H9 (cell line): ENCODE measurements around the gene CDC37L1. TPM values are rescaled to one million over a fixed set of nuclear protein-coding genes. Genes with fewer than 3 reads are reported as not detected.

Experiments
- DNase-seq: peaks from one replicate; pipeline ENCODE4 v3.0.0-alpha.2; 2017
- H2AFZ ChIP-seq: one replicate; pipeline ENCODE4 v1.6.1; 2013; ENCODE audit warnings: mild to moderate bottlenecking, low read length, control low read depth, moderate library complexity
- H2AK5ac ChIP-seq: 2 replicates; pipeline ENCODE4 v1.6.1; 2013; ENCODE audit warnings: low read length, control low read depth, mixed read lengths; ENCODE audit not compliant: insufficient read length
- H2BK120ac ChIP-seq: one replicate; pipeline ENCODE4 v1.6.1; 2013; ENCODE audit warnings: low read depth, mild to moderate bottlenecking, low read length, control low read depth, inconsistent platforms; ENCODE audit not compliant: poor library complexity, severe bottlenecking
- H2BK12ac ChIP-seq: 2 replicates; pipeline ENCODE4 v1.6.1; 2013; ENCODE audit warnings: low read length, control low read depth, mixed read lengths, low read depth; ENCODE audit not compliant: insufficient read length
- H2BK15ac ChIP-seq: 2 replicates; pipeline ENCODE4 v1.6.1; 2013; ENCODE audit warnings: low read depth, low read length, control low read depth
- H2BK20ac ChIP-seq: one replicate; pipeline ENCODE4 v1.6.1; 2013; ENCODE audit warnings: low read depth, mild to moderate bottlenecking, low read length, control low read depth, inconsistent platforms; ENCODE audit not compliant: poor library complexity, severe bottlenecking
- H2BK5ac ChIP-seq: 2 replicates; pipeline ENCODE4 v1.6.1; 2013; ENCODE audit warnings: low read length, control low read depth, mixed read lengths; ENCODE audit not compliant: insufficient read length
- H3K14ac ChIP-seq: 2 replicates; pipeline ENCODE4 v1.6.1; 2013; ENCODE audit warnings: low read length, control low read depth; ENCODE audit not compliant: insufficient read depth
- H3K18ac ChIP-seq: 2 replicates; pipeline ENCODE4 v1.6.1; 2013; ENCODE audit warnings: low read depth, mild to moderate bottlenecking, mixed read lengths, low read length, control low read depth; ENCODE audit not compliant: insufficient read length
- H3K23ac ChIP-seq: 2 replicates; pipeline ENCODE4 v1.6.1; 2013; ENCODE audit warnings: low read length, control low read depth, mixed read lengths, low read depth; ENCODE audit not compliant: insufficient read length
- H3K23me2 ChIP-seq: 2 replicates; pipeline ENCODE4 v1.6.1; 2013; ENCODE audit warnings: low read depth, mild to moderate bottlenecking, mixed read lengths, low read length, control low read depth; ENCODE audit not compliant: insufficient read length, poor library complexity, severe bottlenecking
- H3K27ac ChIP-seq: 2 replicates; pipeline ENCODE4 v1.5.1; 2013; ENCODE audit warnings: low read length, control low read depth, mixed read lengths, low read depth; ENCODE audit not compliant: insufficient read length
- H3K27me3 ChIP-seq: 2 replicates; pipeline ENCODE4 v1.6.1; 2013; ENCODE audit warnings: low read length, control low read depth, inconsistent platforms; ENCODE audit not compliant: insufficient read depth
- H3K4ac ChIP-seq: 2 replicates; pipeline ENCODE4 v1.6.1; 2013; ENCODE audit warnings: low read depth, mild to moderate bottlenecking, control low read depth, inconsistent platforms, low read length, moderate library complexity
- H3K4me1 ChIP-seq: 2 replicates; pipeline ENCODE4 v1.6.1; 2013; ENCODE audit warnings: low read length, control low read depth, inconsistent platforms; ENCODE audit not compliant: insufficient read depth
- H3K4me2 ChIP-seq: 2 replicates; pipeline ENCODE4 v1.6.1; 2013; ENCODE audit warnings: low read length, control low read depth, mixed read lengths; ENCODE audit not compliant: insufficient read length, insufficient read depth
- H3K56ac ChIP-seq: 2 replicates; pipeline ENCODE4 v1.6.1; 2013; ENCODE audit warnings: low read depth, mild to moderate bottlenecking, mixed read lengths, low read length, control low read depth; ENCODE audit not compliant: insufficient read length
- H3K79me1 ChIP-seq: 2 replicates; pipeline ENCODE4 v1.6.1; 2013; ENCODE audit warnings: low read depth, mild to moderate bottlenecking, moderate library complexity, low read length, control low read depth, inconsistent platforms; ENCODE audit not compliant: insufficient read depth, poor library complexity, severe bottlenecking
- H3K79me2 ChIP-seq: 2 replicates; pipeline ENCODE4 v1.6.1; 2013; ENCODE audit warnings: low read length, control low read depth, inconsistent platforms; ENCODE audit not compliant: insufficient read depth
- H3K9ac ChIP-seq: 2 replicates; pipeline ENCODE4 v1.6.1; 2013; ENCODE audit warnings: low read length, control low read depth, mixed read lengths; ENCODE audit not compliant: insufficient read length; ENCODE audit errors: extremely low read depth
- H3K9me3 ChIP-seq: one replicate; pipeline ENCODE4 v1.6.1; 2013; ENCODE audit warnings: low read depth, low read length, inconsistent platforms; ENCODE audit not compliant: control insufficient read depth
- H3T11ph ChIP-seq: one replicate; pipeline ENCODE4 v1.6.1; 2013; ENCODE audit warnings: mild to moderate bottlenecking, low read length, control low read depth, inconsistent platforms
- H4K20me1 ChIP-seq: one replicate; pipeline ENCODE4 v1.6.1; 2013; ENCODE audit not compliant: control insufficient read depth, insufficient read length, insufficient read depth
- H4K5ac ChIP-seq: 2 replicates; pipeline ENCODE4 v1.6.1; 2013; ENCODE audit warnings: low read depth, mild to moderate bottlenecking, mixed read lengths, low read length, control low read depth; ENCODE audit not compliant: insufficient read length
- H4K8ac ChIP-seq: replicated peaks from 2 replicates; pipeline ENCODE4 v1.6.1; 2013; ENCODE audit warnings: low read length, control low read depth, mixed read lengths, low read depth; ENCODE audit not compliant: insufficient read length
- H4K91ac ChIP-seq: 2 replicates; pipeline ENCODE4 v1.6.1; 2013; ENCODE audit warnings: low read depth, mild to moderate bottlenecking, moderate library complexity, mixed read lengths, low read length, control low read depth; ENCODE audit not compliant: insufficient read length
- H3K27ac Mint-ChIP-seq, 3 experiments: 2 replicates in 2 of 3; 3 replicates in 1 of 3; pipeline ENCODE4 v1.8.0; 2020 to 2021; ENCODE audit warnings: mixed read lengths in 3 of 3, mild to moderate bottlenecking in 1 of 3, moderate library complexity in 1 of 3
- H3K27me3 Mint-ChIP-seq: 2 replicates; pipeline ENCODE4 v1.8.0; 2021; ENCODE audit warnings: low read depth, mild to moderate bottlenecking, moderate library complexity, mixed read lengths
- H3K36me3 Mint-ChIP-seq, 3 experiments: 2 replicates in 2 of 3; 3 replicates in 1 of 3; pipeline ENCODE4 v1.8.0; 2020 to 2021; ENCODE audit warnings: low read depth in 3 of 3, mixed read lengths in 3 of 3; ENCODE audit not compliant: insufficient read depth in 1 of 3
- H3K4me1 Mint-ChIP-seq, 2 experiments: 2 replicates each; pipeline ENCODE4 v1.8.0; 2020; ENCODE audit warnings: mixed read lengths in 2 of 2
- H3K4me3 Mint-ChIP-seq, 2 experiments: 2 replicates in 1 of 2; 3 replicates in 1 of 2; pipeline ENCODE4 v1.8.0; 2020 to 2021; ENCODE audit warnings: mild to moderate bottlenecking in 2 of 2, mixed read lengths in 2 of 2, moderate library complexity in 1 of 2
- H3K9me3 Mint-ChIP-seq, 2 experiments: 2 replicates in 1 of 2; 3 replicates in 1 of 2; pipeline ENCODE4 v1.8.0; 2020; ENCODE audit warnings: mild to moderate bottlenecking in 2 of 2, mixed read lengths in 2 of 2, moderate library complexity in 1 of 2
- CTCF ChIP-seq: fragments of 200-600 bp; sonication (generic); conservative IDR thresholded peaks from 3 replicates; pipeline ENCODE4 v1.8.0; 2021; ENCODE audit warnings: antibody characterized with exemption, mild to moderate bottlenecking
- WGBS: extraction: QIAGEN DNeasy Blood & Tissue Kit; methylation state at CpG from one replicate; pipeline ENCODE4 v1.1.7; 2013; ENCODE audit warnings: missing lambda C conversion rate, low lambda C conversion rate, mixed read lengths; ENCODE audit not compliant: insufficient read length; ENCODE audit errors: extremely low coverage; 5-methylcytosine and 5-hydroxymethylcytosine counted together
- total RNA-seq: library from RNA; stranded (reverse); gene quantifications from 2 replicates; pipeline ENCODE4 v1.2.1, GENCODE V29; 2021

CDC37L1 gene
- total RNA-seq, 1 experiment from 2014 or later, result 17.6 TPM

DNA sequence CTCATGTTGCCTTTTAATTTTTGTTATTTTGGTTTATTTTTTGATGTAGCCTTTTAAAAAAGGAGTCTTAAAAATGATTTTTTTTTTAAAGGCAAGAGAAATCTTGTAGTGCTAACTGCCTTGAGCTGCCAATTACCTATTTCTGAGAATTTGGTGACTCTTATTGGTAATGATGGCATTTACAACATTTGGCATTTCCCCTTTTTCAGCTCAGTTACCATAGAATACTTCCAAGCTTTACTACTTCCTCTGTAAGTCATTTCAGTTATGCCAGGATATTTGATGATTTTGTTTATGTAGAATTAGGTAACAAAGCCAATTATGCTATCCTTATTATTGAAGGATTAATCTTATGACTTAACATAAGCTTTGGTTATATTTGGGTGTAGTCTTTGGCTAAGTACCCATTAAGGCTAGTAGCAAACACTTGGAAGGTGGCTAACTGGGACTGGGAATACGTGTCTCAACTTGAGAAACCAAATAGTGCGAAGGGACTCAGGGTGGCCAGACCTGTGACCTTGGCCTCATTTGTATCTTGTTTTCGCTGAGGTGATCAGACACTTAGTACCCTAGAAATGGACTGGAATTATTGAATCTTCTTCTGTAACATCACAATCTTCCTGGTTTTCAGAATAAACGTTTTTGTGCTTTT lies 27.7 kb downstream of the CDC37L1 start:
- WGBS, result no CpG with 5 or more reads among the region's 4 CpGs
- Histone ChIP-seq H2BK12ac (no peak overlapping the region), H3K9ac (no peak overlapping the region), H3K4ac (no peak overlapping the region), H2BK15ac (no peak overlapping the region), H3K4me2 (no peak overlapping the region), H4K5ac (no peak overlapping the region), H4K20me1 (no peaks in the 10 kb centered on the region), H3K56ac (no peak overlapping the region), H3K23ac (no peak overlapping the region), H2BK120ac (no peak overlapping the region), H3K79me2 (no peaks in the 10 kb centered on the region), H3K23me2 (no peaks in the 10 kb centered on the region), H2AFZ (no peak overlapping the region), H3K9me3 (no peaks in the 10 kb centered on the region), H2BK20ac (no peak overlapping the region), H3T11ph (no peak overlapping the region), H3K27ac (no peak overlapping the region), H2BK5ac (no peak overlapping the region), H3K27me3 (no peaks in the 10 kb centered on the region), H3K14ac (no peak overlapping the region), H4K91ac (no peak overlapping the region), H4K8ac (no peak overlapping the region), H3K18ac (no peak overlapping the region), H2AK5ac (no peak overlapping the region), H3K79me1 (no peaks in the 10 kb centered on the region), H3K4me1 (no peaks in the 10 kb centered on the region)
- no peaks in the 10 kb centered on the region for H3K27me3 Mint-ChIP-seq
- no peaks in the 10 kb centered on the region for H3K4me1 Mint-ChIP-seq
- TF ChIP-seq CTCF, result no peak
- 0 out of 7 replicates have a peak overlapping the region, but pooled peaks of 1 of the 3 experiments have one; percentile 40 for H3K27ac Mint-ChIP-seq
- H3K9me3 Mint-ChIP-seq, result no peaks in the 10 kb centered on the region
- H3K4me3 Mint-ChIP-seq, result no peak overlapping the region
- no peak for DNase-seq
- H3K36me3 Mint-ChIP-seq, result peaks cover 3 to 40% (median 20%) of the 10 kb centered on the region in 3 experiments; a peak in 6 of 7 replicates
